ENCODE data around the gene ZNF729. TPM values are rescaled to one million over a fixed set of nuclear protein-coding genes. Genes with fewer than 3 reads are reported as not detected.

ZNF729 gene
- total RNA-seq, 1 experiment from 2014 or later = not detected

DNA sequence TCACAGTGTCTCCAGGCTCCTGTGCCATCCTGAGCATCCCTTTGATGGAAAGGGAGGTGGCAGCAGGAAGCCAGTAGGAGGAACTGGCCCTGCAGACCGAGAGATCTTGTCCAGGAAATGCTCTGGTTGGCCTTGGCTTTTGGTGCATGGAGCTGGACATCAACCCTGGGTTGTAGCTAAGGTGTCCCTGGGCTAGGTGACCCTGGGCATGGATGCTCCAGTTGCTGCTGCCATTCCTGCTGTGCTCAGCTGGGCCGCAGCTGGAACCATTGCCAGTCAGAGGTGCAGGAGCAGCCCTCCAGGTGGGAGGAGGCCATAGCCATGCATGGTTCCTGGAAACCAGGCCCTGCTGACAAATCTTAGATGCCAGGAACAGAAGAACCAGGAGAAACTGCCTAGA, 68.4 kb downstream of the ZNF729 start:
- Histone ChIP-seq H2BK20ac (ENCODE audit: low read depth, low read length, poor library complexity, severe bottlenecking) (no peak overlapping the region), H2AK5ac (ENCODE audit: insufficient read length, low read length) (no peak overlapping the region), H3K9ac (ENCODE audit: extremely low read depth, insufficient read length, low read length) (no peak overlapping the region), H3K4me2 (ENCODE audit: insufficient read depth, insufficient read length, low read length) (no peak overlapping the region), H3T11ph (ENCODE audit: low read length) (no peak overlapping the region), H3K27me3 (ENCODE audit: insufficient read depth, low read length) (no peaks in the 10 kb centered on the region), H3K4ac (ENCODE audit: low read depth, low read length) (no peak overlapping the region), H3K4me1 (ENCODE audit: insufficient read depth, low read length) (no peaks in the 10 kb centered on the region), H2AFZ (ENCODE audit: low read length) (no peak overlapping the region), H3K56ac (ENCODE audit: insufficient read length, low read depth, low read length) (no peak overlapping the region), H3K18ac (ENCODE audit: insufficient read length, low read depth, low read length) (no peak overlapping the region), H2BK15ac (ENCODE audit: low read depth, low read length) (no peak overlapping the region), H2BK5ac (ENCODE audit: insufficient read length, low read length) (no peak overlapping the region), H3K79me2 (ENCODE audit: insufficient read depth, low read length) (no peaks in the 10 kb centered on the region), H4K8ac (replicated peaks; ENCODE audit: insufficient read length, low read depth, low read length) (no peak overlapping the region), H2BK12ac (ENCODE audit: insufficient read length, low read depth, low read length) (no peak overlapping the region), H3K14ac (ENCODE audit: insufficient read depth, low read length) (no peak overlapping the region), H3K79me1 (ENCODE audit: insufficient read depth, low read depth, low read length, poor library complexity, severe bottlenecking) (no peaks in the 10 kb centered on the region), H4K5ac (ENCODE audit: insufficient read length, low read depth, low read length) (no peak overlapping the region), H3K23ac (ENCODE audit: insufficient read length, low read depth, low read length) (no peak overlapping the region), H3K23me2 (ENCODE audit: insufficient read length, low read depth, low read length, poor library complexity, severe bottlenecking) (no peaks in the 10 kb centered on the region), H2BK120ac (ENCODE audit: low read depth, low read length, poor library complexity, severe bottlenecking) (no peak overlapping the region), H4K91ac (ENCODE audit: insufficient read length, low read depth, low read length) (no peak overlapping the region), H3K9me3 (ENCODE audit: control insufficient read depth, low read depth, low read length) (peaks cover 81% of the 10 kb centered on the region), H4K20me1 (ENCODE audit: control insufficient read depth, insufficient read depth, insufficient read length) (no peaks in the 10 kb centered on the region), H3K27ac (ENCODE audit: insufficient read length, low read depth, low read length) (no peak overlapping the region)
- Mint-ChIP-seq H3K9me3 (peaks cover 90 to 92% of the 10 kb centered on the region in 2 experiments), H3K4me3 (no peak overlapping the region), H3K27ac (no peak overlapping the region), H3K27me3 (ENCODE audit: low read depth) (no peaks in the 10 kb centered on the region), H3K4me1 (no peaks in the 10 kb centered on the region), H3K36me3 (ENCODE audit: insufficient read depth in 1 of 3, low read depth in 3 of 3) (peaks cover 0 to 18% (median 7%) of the 10 kb centered on the region in 3 experiments; a peak in 5 of 7 replicates)
- TF ChIP-seq, protein P1, sequence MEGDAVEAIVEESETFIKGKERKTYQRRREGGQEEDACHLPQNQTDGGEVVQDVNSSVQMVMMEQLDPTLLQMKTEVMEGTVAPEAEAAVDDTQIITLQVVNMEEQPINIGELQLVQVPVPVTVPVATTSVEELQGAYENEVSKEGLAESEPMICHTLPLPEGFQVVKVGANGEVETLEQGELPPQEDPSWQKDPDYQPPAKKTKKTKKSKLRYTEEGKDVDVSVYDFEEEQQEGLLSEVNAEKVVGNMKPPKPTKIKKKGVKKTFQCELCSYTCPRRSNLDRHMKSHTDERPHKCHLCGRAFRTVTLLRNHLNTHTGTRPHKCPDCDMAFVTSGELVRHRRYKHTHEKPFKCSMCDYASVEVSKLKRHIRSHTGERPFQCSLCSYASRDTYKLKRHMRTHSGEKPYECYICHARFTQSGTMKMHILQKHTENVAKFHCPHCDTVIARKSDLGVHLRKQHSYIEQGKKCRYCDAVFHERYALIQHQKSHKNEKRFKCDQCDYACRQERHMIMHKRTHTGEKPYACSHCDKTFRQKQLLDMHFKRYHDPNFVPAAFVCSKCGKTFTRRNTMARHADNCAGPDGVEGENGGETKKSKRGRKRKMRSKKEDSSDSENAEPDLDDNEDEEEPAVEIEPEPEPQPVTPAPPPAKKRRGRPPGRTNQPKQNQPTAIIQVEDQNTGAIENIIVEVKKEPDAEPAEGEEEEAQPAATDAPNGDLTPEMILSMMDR (conservative IDR thresholded peaks at IDR 0.05) = no peak
- WGBS (ENCODE audit: extremely low coverage, insufficient read length, low lambda C conversion rate) = no CpG with 5 or more reads among the region's 2 CpGs
- DNase-seq = no peak

Other genes with a start within 250 kb of the ZNF729 start
- not detected in 2 replicates for gene ZNF257, start 234.0 kb upstream of the ZNF729 start, total RNA-seq (2021)
- gene ZNF676, start 89.5 kb upstream of the ZNF729 start, total RNA-seq (2021) = not detected in 2 replicates
- gene ZNF98, start 135.9 kb downstream of the ZNF729 start, total RNA-seq (2021) = not detected in 2 replicates

Measured in H9 (cell line).